ENCODE measurements around the gene PRDX5. TPM values are rescaled to one million over a fixed set of nuclear protein-coding genes. Genes with fewer than 3 reads are reported as not detected.

The PRDX5 gene
- total RNA-seq, 1 experiment from 2014 or later, result 228 TPM

DNA sequence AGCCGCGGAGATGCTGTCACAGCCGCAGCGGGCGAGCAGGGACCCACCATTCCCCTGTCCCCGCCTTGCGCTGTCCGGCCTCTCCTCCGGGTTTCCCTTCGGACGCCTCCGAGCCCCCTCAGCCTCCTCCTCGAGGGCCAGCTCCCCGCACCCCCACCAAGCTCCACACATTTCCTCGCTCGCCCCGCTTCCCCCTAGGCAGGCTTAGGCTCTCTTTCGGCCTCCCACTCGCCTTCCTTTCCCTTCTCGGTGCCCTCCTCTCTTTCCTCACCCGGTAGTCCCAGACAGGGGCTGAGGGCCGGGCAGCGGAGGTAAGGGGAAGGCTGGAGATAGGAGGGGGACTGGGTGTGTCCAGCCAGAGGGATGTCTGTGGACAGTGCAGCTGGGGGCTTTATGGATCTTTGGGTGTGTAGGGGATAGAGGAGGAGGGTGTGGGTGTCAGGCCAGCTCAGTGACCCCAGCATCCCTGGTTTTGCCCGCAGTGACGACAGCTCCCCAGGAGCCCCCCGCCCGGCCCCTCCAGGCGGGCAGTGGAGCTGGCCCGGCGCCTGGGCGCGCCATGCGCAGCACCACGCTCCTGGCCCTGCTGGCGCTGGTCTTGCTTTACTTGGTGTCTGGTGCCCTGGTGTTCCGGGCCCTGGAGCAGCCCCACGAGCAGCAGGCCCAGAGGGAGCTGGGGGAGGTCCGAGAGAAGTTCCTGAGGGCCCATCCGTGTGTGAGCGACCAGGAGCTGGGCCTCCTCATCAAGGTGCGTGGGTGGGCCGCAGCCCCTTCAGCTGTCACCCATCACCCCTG lies 25.3 kb upstream of the PRDX5 start:
- H3K56ac ChIP-seq (ENCODE audit: insufficient read length, low read depth, low read length), result no peak overlapping the region
- Mint-ChIP-seq H3K27ac (no peak overlapping the region), H3K27me3 (ENCODE audit: low read depth) (peaks cover 82% of the 10 kb centered on the region), H3K9me3 (no peaks in the 10 kb centered on the region; a peak in 2 of 5 replicates), H3K4me3 (peak overlapping the region; percentile 47 to 77; a peak in 4 of 5 replicates), H3K36me3 (ENCODE audit: insufficient read depth in 1 of 3, low read depth in 3 of 3) (peaks cover 0 to 2% (median 0%) of the 10 kb centered on the region in 3 experiments; a peak in 3 of 7 replicates), H3K4me1 (peaks cover 3 to 17% of the 10 kb centered on the region in 2 experiments; a peak in 3 of 4 replicates)
- H3K14ac ChIP-seq (ENCODE audit: insufficient read depth, low read length), result no peak overlapping the region
- no peaks in the 10 kb centered on the region for H3K79me1 ChIP-seq (ENCODE audit: insufficient read depth, low read depth, low read length, poor library complexity, severe bottlenecking)
- no peak overlapping the region for H2AFZ ChIP-seq (ENCODE audit: low read length)
- H3K9me3 ChIP-seq (ENCODE audit: control insufficient read depth, low read depth, low read length), result no peaks in the 10 kb centered on the region
- no peak overlapping the region for H4K91ac ChIP-seq (ENCODE audit: insufficient read length, low read depth, low read length)
- no peak overlapping the region for H3K27ac ChIP-seq (ENCODE audit: insufficient read length, low read depth, low read length)
- H2BK15ac ChIP-seq (ENCODE audit: low read depth, low read length), result no peak overlapping the region
- no peak overlapping the region for H2BK20ac ChIP-seq (ENCODE audit: low read depth, low read length, poor library complexity, severe bottlenecking)
- no peaks in the 10 kb centered on the region for H4K20me1 ChIP-seq (ENCODE audit: control insufficient read depth, insufficient read depth, insufficient read length)
- H3K23me2 ChIP-seq (ENCODE audit: insufficient read length, low read depth, low read length, poor library complexity, severe bottlenecking), result peaks cover 3% of the 10 kb centered on the region
- WGBS (ENCODE audit: extremely low coverage, insufficient read length, low lambda C conversion rate), result no CpG with 5 or more reads among the region's 42 CpGs
- no peak overlapping the region for H3K18ac ChIP-seq (ENCODE audit: insufficient read length, low read depth, low read length)
- no peak overlapping the region for H4K5ac ChIP-seq (ENCODE audit: insufficient read length, low read depth, low read length)
- no peak for DNase-seq
- H2BK5ac ChIP-seq (ENCODE audit: insufficient read length, low read length), result no peak overlapping the region
- peaks cover 71% of the 10 kb centered on the region for H3K27me3 ChIP-seq (ENCODE audit: insufficient read depth, low read length)
- H2BK12ac ChIP-seq (ENCODE audit: insufficient read length, low read depth, low read length), result no peak overlapping the region
- TF ChIP-seq, protein P1, sequence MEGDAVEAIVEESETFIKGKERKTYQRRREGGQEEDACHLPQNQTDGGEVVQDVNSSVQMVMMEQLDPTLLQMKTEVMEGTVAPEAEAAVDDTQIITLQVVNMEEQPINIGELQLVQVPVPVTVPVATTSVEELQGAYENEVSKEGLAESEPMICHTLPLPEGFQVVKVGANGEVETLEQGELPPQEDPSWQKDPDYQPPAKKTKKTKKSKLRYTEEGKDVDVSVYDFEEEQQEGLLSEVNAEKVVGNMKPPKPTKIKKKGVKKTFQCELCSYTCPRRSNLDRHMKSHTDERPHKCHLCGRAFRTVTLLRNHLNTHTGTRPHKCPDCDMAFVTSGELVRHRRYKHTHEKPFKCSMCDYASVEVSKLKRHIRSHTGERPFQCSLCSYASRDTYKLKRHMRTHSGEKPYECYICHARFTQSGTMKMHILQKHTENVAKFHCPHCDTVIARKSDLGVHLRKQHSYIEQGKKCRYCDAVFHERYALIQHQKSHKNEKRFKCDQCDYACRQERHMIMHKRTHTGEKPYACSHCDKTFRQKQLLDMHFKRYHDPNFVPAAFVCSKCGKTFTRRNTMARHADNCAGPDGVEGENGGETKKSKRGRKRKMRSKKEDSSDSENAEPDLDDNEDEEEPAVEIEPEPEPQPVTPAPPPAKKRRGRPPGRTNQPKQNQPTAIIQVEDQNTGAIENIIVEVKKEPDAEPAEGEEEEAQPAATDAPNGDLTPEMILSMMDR (conservative IDR thresholded peaks at IDR 0.05), result no peak
- no peak overlapping the region for H3K23ac ChIP-seq (ENCODE audit: insufficient read length, low read depth, low read length)
- no peaks in the 10 kb centered on the region for H3K79me2 ChIP-seq (ENCODE audit: insufficient read depth, low read length)
- H3T11ph ChIP-seq (ENCODE audit: low read length), result no peak overlapping the region
- no peak overlapping the region for H2AK5ac ChIP-seq (ENCODE audit: insufficient read length, low read length)
- no peak overlapping the region for H3K9ac ChIP-seq (ENCODE audit: extremely low read depth, insufficient read length, low read length)
- H2BK120ac ChIP-seq (ENCODE audit: low read depth, low read length, poor library complexity, severe bottlenecking), result no peak overlapping the region
- H3K4ac ChIP-seq (ENCODE audit: low read depth, low read length), result no peak overlapping the region
- H4K8ac ChIP-seq (replicated peaks; ENCODE audit: insufficient read length, low read depth, low read length), result no peak overlapping the region
- H3K4me1 ChIP-seq (ENCODE audit: insufficient read depth, low read length), result no peaks in the 10 kb centered on the region
- H3K4me2 ChIP-seq (ENCODE audit: insufficient read depth, insufficient read length, low read length), result peak overlapping the region; percentile 58
